Pons (tissue), 1 donor: ENCODE results near the gene PELI1.
A peak's percentile ranks its signal among the peaks of the same experiment; 100 is the strongest.

ENCODE experiments used
- DNase-seq: peaks from one replicate; pipeline ENCODE4 v3.0.0-alpha.2; 2016; ENCODE audit warnings: low spot score

Gene PELI1

GRCh38 chr2:64144057-64145013 is at the start of gene PELI1:
PELI1 (minus strand) TSS chr2:64144420; CDS start chr2:64108310, 36,110 bp downstream.
- DNase-seq: peak; percentile 99

GRCh38 chr2:64193491-64193890 is 49.3 kb upstream of the PELI1 start:
- DNase-seq: no peak

GRCh38 chr2:64192664-64193105 is 48.5 kb upstream of the PELI1 start:
- DNase-seq: no peak

GRCh38 chr2:64192125-64192479 is 47.9 kb upstream of the PELI1 start:
- DNase-seq: peak; percentile 86

GRCh38 chr2:64189586-64189985 is 45.4 kb upstream of the PELI1 start:
- DNase-seq: no peak

- no peak for DNase-seq
Observed at GRCh38 chr2:64189167-64189566, 44.9 kb upstream of the PELI1 start.

GRCh38 chr2:64186699-64187605 is 42.7 kb upstream of the PELI1 start:
- no peak for DNase-seq

- no peak for DNase-seq
Observed at GRCh38 chr2:64179582-64180321, 35.5 kb upstream of the PELI1 start.

- DNase-seq: no peak
Observed at GRCh38 chr2:64177315-64177714, 33.1 kb upstream of the PELI1 start.

GRCh38 chr2:64175419-64176197 is 31.4 kb upstream of the PELI1 start:
- DNase-seq: no peak

- no peak for DNase-seq
Observed at GRCh38 chr2:64173156-64174135, 29.2 kb upstream of the PELI1 start.

GRCh38 chr2:64168756-64169155 is 24.5 kb upstream of the PELI1 start:
- DNase-seq: no peak

- no peak for DNase-seq
Observed at GRCh38 chr2:64168201-64168600, 24.0 kb upstream of the PELI1 start.

- no peak for DNase-seq
Observed at GRCh38 chr2:64166637-64167420, 22.6 kb upstream of the PELI1 start.

GRCh38 chr2:64166212-64166611 is 22.0 kb upstream of the PELI1 start:
- no peak for DNase-seq

- DNase-seq: no peak
Observed at GRCh38 chr2:64165706-64166105, 21.5 kb upstream of the PELI1 start.

GRCh38 chr2:64164629-64165028 is 20.4 kb upstream of the PELI1 start:
- DNase-seq: no peak

- DNase-seq: no peak
Observed at GRCh38 chr2:64162516-64162915, 18.3 kb upstream of the PELI1 start.

GRCh38 chr2:64157792-64158191 is 13.6 kb upstream of the PELI1 start:
- no peak for DNase-seq
